GM18498 (cell line): ENCODE measurements around the gene NDC80.
"Not testable (repeated sequence)": the region's sequence is repeated elsewhere in the genome, so short reads cannot be mapped to it uniquely, and the experiment has no call there.

Experiments
- ATAC-seq: cut with Tn5 transposase; IDR thresholded peaks from one replicate; pipeline ENCODE4 v1.9.1; 2021; ENCODE audit warnings: mild to moderate bottlenecking, moderate library complexity; ENCODE audit not compliant: unreplicated experiment

NDC80 gene

DNA sequence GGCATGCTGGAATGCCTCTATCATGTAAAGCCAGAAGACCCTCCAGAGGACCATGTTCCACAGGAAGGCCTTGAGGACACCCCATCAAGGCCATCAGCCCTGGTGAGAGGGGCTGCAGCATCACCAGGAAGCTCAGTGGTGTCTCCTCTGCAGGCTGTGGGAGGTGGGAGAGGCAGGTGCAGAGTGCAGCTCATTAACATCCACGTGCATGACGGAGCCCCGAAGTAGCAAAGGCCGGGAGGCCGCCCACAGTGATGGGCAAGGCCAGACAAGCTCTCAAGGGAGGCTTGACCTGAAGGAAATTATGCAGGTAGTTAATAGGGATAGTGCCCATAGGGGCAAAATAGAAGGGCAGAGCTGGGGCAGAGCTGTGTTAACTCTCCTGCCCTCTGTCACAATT, 53.9 kb downstream of the NDC80 start:
- no peak for ATAC-seq

DNA sequence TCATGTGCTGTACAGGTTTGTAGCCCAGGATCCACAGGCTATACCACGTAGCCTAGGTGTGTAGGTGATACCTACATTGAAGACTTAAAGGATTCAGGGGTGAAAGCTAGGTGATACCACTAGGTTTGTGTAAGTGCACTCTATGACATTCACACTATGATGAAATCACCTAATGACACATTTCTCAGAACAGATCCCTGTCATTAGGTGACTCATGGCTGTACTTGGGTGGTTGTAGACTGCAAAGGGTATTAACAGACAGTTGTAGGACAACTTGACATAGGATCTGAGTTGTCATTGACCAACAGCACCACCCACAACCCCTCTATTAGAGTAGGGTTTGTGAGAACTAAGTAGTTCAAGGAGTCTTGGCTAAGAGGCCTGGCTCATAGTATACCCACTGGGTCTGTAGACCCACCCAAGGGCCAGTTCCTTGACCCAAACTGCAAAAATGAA, 56.5 kb downstream of the NDC80 start:
- peak; percentile 87 for ATAC-seq

DNA sequence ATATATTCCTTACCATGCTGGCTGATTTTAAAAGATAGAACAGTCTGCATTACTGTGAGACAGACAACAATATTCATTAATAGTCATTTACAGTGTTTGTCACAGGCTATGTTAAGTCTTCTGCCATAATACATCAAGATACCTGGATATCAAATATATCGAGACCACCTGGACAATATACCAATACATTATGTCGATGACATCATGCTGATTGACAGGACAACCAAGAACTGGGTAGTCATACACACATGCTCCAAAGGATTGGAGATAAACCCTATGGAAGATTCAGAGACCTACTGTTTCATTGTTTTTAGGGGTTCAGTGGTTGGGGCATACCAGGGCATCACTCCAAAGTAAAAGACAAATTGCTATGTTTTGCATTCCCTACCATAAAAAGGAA, 57.6 kb downstream of the NDC80 start:
- no peak for ATAC-seq

DNA sequence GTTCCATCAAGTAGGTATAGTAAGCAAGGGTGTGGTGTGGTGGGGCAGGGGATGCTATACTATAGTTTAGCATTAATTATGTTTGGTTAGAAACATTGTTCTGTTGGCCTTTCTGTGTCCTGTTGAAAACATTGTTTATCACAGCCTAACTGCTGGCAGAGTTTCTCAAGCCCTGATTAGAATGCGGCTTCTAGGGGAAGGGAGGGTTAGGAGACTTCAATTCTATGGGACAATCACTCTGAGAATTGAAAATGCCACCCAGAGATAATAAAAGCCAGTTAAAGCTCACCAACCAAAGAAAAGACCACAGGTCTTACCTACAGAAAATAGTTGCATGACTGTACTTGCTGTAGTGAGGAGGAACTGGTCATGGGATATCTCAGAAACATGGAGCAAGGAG, 64.2 kb downstream of the NDC80 start:
- no peak for ATAC-seq

DNA sequence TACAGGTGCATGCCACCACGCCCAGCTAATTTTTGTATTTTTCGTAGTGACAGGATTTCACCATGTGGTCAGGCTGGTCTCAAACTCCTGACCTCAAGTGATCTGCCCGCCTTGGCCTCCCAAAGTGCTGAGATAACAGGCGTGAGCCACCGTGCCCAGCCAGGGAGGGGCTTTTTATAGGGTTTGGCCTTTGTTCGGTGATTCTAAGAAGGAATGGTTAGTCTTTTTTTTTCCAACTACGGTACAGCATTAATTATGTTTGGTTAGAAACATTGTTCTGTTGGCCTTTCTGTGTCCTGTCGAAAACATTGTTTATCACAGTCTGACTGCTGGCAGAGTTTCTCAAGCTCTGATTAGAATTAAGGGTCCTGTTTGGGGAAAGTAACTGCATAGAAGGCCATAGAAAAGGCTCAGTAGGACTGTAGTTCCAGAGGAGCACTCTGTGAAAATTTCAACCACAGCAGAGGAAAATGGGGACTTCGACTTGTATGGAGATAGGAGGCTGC, 64.8 kb downstream of the NDC80 start:
- ATAC-seq = peak; percentile 17

DNA sequence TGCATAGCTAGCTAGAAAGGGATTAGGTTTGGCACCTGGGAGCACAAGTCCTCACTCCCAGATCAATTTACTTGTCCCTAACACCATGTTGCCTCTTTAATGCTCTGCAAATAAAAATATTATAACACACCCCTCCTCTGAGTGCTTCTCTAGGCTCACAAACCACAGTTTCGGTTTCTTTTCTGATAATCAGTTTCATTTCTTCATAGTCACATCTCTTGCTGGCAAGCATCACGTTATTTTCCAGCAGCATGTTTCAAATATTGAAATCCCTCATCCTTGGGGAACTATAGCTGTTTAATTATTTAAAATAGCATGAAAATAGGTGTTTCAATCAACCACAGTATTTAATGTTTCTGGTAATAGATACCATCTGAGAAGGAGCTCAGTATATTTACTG, 70.3 kb downstream of the NDC80 start:
- peak; percentile 84 for ATAC-seq

DNA sequence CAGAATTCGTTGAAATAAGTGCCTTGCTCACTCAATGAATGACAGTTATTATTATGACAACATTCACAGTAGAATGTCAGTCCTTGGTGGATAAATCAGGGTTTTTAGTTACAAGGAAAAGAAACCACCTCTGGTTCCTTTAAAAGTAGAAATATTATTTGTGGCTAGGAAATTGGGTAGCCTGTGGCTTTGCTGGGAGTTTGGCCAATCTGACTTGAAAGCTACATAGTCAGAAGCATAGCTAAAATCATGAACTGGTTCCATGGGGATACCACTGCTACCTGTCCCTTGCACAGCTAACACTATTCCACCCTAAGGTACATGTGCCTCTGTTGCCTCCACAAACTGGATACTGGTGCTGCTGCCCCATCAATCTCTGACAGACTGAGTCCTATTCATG, 71.4 kb downstream of the NDC80 start:
- no peak for ATAC-seq

DNA sequence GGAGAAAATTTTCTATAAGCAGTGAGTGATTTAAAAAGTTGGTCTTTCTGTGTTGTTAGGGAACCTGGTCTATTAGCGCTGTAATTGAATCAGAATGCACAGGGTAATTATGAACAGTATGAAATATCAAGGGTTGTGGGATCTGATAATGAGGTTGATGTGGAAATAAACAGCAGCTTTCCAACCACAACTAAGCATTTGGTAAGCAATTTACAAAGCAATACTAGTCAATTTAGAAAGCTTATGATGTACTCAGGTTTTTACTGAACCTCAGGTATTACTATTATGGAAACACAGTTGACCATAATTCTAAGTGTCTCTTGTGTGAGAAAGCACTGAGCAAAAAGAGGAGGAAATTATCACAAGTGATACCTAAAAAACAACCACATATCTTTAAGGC, 73.2 kb downstream of the NDC80 start:
- ATAC-seq = no peak

DNA sequence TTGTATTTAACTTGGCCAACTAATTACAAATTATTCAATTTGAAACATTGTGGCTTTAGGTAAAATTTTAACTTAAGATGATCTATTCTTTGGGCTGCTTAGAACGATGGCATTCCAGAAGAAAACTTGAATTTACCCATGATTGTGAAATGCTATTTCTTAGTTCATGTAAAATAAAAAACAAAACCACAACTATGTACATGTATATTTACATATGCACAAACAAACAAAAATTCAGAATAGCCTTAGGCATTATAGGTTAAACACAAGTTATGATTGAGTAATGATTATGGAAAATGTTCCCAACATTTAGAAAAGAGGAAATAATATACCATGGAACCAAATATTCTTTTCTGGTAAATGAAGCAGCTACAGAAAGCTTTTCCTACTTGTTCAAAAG, 80.6 kb downstream of the NDC80 start:
- no peak for ATAC-seq

DNA sequence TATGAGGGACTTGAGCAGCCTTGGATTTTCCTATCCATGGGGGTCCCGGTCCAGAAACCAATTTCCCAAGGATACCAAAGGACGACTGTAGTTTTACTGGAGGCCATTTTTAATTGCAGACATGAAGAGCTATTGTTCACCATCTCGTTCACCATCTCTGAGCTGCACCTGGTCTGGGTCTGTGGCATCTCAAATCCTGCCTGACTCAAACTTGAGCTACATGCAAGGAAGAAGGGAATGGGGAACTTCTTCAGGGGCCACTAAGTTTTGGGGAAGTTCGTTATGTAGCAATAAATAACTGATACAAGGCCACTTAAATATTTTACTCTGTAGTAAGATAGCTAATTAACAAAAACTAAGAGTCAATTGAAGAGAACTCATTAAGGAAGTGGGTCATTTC, 82.1 kb downstream of the NDC80 start:
- ATAC-seq = no peak

DNA sequence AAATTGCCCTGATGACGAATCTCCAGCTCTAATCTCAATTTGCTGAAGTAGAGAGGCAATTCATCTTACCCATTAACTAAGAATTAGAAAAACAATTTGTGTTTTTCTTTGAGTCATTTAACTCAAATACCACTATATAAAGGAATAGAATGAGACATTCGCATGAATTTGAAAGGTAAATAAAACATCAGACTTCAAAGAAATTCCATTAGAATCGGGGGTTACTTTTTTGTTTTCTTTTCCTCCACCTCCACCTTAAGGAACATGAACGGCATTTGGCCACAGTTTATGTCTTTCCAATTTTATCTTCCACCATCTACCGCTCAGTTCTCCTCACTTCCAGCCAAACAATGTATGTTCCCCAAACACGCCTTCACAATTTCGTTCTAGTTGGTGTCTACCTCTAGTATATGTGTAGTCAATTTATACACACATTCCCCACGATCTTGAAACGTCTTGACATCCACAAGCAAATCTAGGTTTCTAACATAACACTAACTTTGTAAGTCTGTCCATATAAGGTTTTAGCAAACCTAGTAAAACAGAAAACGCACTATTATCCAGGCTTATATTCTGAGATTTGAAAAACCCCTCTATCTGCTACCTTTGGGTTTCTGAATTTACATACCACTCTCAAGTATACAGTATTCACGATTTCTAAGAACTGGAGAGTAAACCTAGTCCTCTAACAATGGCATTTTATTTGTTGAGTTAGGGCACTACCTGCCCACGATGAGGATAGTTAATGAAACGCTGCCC, 83.0 kb downstream of the NDC80 start:
- no peak for ATAC-seq

DNA sequence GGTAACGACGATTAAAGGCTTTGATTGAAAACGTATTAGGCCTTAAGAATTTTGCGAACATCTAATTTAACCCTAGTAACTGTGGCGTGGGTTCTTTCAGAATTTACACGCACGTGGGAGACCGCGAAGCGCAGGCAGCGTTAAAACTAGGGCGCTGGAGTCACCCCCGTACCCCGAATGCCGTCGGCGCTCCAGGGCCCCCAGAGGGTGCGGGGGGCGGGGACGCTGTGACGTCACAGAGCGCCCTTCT, 83.5 kb downstream of the NDC80 start:
- ATAC-seq = peak; percentile 38

DNA sequence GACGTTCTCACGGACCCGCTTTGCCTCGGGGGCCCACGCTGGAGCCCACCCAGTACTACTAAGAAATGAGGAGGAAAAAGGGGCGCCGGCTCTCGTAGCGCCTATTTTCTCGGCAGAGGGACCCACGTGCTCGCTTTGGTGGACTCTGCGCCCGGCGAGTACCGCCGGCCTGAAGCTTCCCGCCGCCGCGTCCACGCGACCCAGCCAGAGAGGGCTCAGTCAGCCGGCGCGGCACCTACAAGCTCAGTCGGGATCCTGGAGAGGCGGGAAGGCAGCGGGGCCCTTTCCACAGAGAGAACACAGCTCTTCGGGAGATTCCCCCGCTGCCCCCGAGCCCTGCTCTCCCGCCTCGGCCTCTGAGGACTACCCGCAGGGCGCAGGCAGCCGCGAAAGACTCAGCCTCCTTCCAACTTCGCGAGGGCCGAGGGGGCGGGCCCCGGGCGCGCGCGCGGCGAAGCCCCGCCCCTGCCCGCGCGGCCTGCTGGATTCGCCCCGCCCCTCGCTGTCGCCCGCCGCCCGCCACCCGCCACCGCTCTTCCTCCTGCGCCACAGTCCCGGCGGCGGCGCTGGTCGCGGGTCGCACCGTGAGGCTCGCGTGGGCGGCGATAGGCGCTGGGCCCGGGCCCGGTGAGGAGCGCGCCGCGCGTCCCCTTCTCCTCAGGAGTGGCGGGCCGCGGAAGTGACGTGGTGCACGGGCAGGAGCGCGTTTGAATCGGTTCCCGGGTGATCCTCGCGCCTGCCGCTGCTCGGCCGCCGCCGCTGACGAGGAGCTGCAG, 84.0 kb downstream of the NDC80 start, which contains the start of gene SMCHD1:
SMCHD1 (plus strand) TSS at position 549 of the 776 bp plus-strand sequence. CDS start 350 bp downstream, outside the sequence.
- peak; percentile 70 for ATAC-seq

DNA sequence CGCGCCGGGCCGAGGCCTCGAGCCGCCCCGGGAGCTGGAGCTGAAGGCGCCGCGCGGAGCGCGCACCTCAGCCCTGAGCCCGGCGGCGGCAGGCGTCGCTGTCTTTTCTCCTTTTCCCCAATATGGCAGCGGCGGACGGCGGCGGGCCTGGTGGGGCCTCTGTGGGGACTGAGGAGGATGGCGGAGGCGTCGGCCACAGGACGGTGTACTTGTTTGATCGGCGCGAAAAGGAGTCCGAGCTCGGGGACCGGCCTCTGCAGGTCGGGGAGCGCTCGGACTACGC, 84.5 kb downstream of the NDC80 start:
- ATAC-seq = no peak

DNA sequence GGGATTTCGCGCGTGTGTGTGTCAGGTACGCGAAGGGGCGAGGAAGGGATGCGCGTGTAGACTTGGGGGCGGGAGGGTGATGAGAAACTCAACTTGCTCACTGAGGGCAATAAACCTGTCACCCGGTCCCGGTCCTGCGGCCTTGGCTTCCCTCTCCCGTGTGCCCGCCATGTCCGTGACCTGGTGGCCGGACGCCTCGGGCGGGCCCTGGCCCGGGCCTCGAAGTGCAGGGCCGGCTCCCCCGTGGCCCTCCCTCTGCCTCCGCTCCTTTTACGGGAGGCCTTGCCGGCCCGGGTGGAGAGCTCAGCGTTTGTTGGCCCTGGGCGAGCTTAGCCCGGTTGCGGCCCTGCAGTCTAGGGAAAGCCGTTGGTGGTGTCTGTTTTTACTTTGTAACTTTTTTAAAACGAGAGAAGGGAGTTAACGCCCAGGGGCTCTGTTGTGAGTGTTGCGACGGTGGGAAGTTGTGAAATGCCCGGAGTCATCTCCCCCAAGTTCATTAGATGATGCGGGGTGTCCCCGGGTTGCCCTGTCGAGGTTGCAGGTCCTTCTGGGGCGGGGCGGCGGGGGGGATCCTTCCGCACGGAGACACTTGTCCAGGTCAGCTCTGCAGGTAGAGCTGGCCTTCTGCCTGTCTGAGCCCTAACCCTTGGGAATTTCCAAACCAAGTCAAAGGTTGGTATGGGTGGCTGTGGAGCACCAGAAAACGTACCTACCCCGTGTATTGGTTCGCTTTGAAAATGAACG, 85.1 kb downstream of the NDC80 start:
- peak; percentile 16 for ATAC-seq

DNA sequence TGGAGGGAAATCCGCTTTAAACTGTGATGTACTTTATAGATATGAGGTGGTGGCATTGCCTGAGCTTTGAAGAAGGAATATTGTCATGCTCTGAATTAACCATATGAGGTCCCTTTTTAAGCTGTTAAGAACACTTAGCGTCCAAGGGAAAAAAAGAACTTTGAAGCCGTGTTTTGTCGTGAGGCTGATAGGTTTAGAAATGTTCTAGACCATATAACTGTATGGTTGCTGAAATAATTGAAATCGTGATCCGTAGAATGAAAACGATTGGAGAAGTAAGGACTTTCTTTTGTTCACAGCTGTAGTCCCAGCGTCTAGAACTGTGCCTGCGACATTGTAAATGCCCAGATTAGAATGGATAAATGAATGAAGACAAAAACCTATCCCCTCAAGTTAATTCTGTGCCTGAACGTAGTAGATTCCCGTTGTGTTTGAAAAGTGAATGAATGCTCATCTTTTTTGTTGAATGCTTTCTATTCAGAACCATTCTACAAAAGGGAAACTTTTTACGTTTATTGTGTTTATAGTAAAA, 85.7 kb downstream of the NDC80 start:
- no peak for ATAC-seq

DNA sequence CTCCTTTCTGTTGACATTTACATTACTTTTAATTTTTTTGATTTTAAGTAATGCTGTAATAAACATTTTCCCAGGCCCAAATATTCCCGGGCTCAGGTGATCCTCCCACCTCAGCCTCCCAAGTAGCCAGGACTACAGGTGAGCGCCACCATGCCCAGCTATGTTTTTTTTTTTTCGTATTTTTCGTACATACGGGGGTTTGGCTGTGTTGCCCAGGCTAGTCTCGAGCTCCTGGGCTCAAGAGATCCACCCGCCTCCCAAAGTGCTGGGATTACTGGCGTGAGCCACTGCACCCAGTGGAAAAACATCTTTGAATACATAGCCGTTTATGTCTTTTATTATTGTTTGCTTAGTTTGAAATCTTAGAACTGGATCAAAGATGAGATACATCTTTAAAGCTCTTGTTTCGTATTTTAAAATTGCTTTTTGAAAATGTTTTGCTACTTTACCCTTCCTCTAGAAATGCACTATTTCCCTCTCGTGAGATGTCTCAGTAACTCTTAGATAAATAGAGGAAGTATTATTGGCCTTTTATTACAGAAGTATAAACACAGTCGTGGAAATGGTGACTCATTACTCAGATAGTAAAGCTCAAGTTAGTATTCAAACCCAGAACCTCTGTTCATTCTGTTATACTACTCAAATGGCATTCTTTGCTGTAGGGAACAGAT, 86.6 kb downstream of the NDC80 start:
- no peak for ATAC-seq

DNA sequence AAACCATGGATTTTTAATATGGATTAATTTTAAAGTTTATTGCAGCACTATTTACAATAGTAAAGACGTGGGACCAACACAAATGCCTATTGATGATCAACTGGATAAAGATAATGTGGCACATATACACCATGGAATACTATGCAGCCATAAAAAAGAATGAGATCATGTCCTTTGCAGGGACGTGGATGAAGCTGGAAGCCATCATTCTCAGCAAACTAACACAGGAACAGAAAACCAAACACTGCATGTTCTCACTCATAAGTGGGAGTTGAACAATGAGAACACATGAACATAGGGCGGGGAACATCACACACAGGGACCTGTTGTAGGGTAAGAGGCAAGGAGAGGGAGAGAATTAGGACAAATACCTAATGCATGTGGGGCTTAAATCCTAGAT, 89.5 kb downstream of the NDC80 start:
- not testable (repeated sequence) for ATAC-seq

DNA sequence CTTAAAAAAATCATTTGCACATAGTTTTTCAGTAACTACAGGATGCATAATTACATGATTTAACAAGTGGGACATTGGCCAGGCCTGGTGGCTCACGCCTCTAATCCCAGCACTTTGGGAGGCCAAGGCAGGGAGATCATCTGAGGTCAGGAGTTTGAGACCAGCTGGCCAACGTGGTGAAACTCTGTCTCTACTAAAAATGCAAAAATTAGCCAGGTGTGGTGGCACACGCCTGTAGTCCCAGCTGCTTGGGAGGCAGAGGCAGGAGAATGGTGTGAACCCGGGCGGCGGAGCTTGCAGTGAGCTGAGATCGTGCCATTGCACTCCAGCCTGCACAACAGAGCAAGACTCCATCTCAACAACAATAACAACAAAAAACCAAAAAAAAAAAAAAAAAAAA, 90.9 kb downstream of the NDC80 start:
- not testable (repeated sequence) for ATAC-seq

DNA sequence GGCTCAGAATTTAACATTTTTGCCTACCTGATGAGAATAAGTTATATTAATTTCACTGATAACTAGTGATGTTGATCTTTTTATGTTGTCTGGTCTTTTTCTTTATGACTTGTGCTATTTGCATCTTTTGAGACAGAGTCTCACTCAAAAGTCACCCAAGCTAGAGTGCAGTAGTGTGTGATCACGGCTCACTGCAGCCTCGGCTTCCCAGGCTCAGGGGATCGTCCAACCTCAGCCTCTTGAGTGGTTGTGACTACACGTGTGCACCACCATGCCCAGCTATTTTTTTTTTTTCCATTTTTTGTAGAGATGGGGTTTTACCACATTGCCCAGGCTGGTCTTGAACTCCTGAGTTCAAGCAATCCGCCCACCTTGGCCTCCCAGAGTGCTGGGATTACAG, 91.6 kb downstream of the NDC80 start:
- no peak for ATAC-seq
